GM21528 (cell line): ENCODE data around the gene TMEM60.
"Not testable (repeated sequence)": the region's sequence is repeated elsewhere in the genome, so short reads cannot be mapped to it uniquely, and the experiment has no call there.

Source experiments
- ATAC-seq: cut with Tn5 transposase; IDR thresholded peaks from one replicate; pipeline ENCODE4 v1.9.1; 2021; ENCODE audit warnings: mild to moderate bottlenecking, moderate library complexity; ENCODE audit not compliant: unreplicated experiment, low FRiP score

TMEM60 gene

GRCh38 chr7:77798394-77799077 lies at the start of gene TMEM60, which contains the start of gene PHTF2:
TMEM60 (minus strand) TSS chr7:77798434; CDS start chr7:77794373, 4,061 bp downstream.
PHTF2 (plus strand) TSS chr7:77798773.
- ATAC-seq, result peak; percentile 91

GRCh38 chr7:77846317-77847092 lies 48.3 kb upstream of the TMEM60 start:
- ATAC-seq, result no peak

GRCh38 chr7:77843194-77843593 lies 45.0 kb upstream of the TMEM60 start:
- ATAC-seq, result no peak

- ATAC-seq, result no peak
Observed at GRCh38 chr7:77839919-77840318, 41.7 kb upstream of the TMEM60 start.

GRCh38 chr7:77838929-77839491 lies 40.8 kb upstream of the TMEM60 start:
- no peak for ATAC-seq

- no peak for ATAC-seq
Observed at GRCh38 chr7:77837966-77838365, 39.7 kb upstream of the TMEM60 start.

- ATAC-seq, result no peak
Observed at GRCh38 chr7:77837275-77837674, 39.0 kb upstream of the TMEM60 start.

- not testable (repeated sequence) for ATAC-seq
Observed at GRCh38 chr7:77836425-77836824, 38.2 kb upstream of the TMEM60 start.

- ATAC-seq, result no peak
Observed at GRCh38 chr7:77833136-77833535, 34.9 kb upstream of the TMEM60 start.

- no peak for ATAC-seq
Observed at GRCh38 chr7:77831953-77832352, 33.7 kb upstream of the TMEM60 start.

- no peak for ATAC-seq
Observed at GRCh38 chr7:77831481-77831880, 33.2 kb upstream of the TMEM60 start.

GRCh38 chr7:77830649-77831355 lies 32.6 kb upstream of the TMEM60 start:
- ATAC-seq, result no peak

GRCh38 chr7:77827999-77828398 lies 29.8 kb upstream of the TMEM60 start:
- no peak for ATAC-seq

- ATAC-seq, result no peak
Observed at GRCh38 chr7:77826300-77826699, 28.1 kb upstream of the TMEM60 start.

GRCh38 chr7:77825131-77825530 lies 26.9 kb upstream of the TMEM60 start:
- no peak for ATAC-seq

GRCh38 chr7:77824636-77825035 lies 26.4 kb upstream of the TMEM60 start:
- ATAC-seq, result no peak

- ATAC-seq, result no peak
Observed at GRCh38 chr7:77823787-77824186, 25.6 kb upstream of the TMEM60 start.

GRCh38 chr7:77822269-77822668 lies 24.0 kb upstream of the TMEM60 start:
- no peak for ATAC-seq

- ATAC-seq, result no peak
Observed at GRCh38 chr7:77820967-77821366, 22.7 kb upstream of the TMEM60 start.

GRCh38 chr7:77819021-77819420 lies 20.8 kb upstream of the TMEM60 start:
- ATAC-seq, result no peak

- no peak for ATAC-seq
Observed at GRCh38 chr7:77813180-77813579, 14.9 kb upstream of the TMEM60 start.
